Neural progenitor cell (in vitro differentiated cells): ENCODE results near the gene RPH3AL. TPM values are rescaled to one million over a fixed set of nuclear protein-coding genes. Genes with fewer than 3 reads are reported as not detected.
A peak's percentile ranks its signal among the peaks of the same experiment; 100 is the strongest.

Source experiments
- DNase-seq: peaks from one replicate; pipeline ENCODE4 v3.0.0-alpha.2; 2016; ENCODE audit warnings: low spot score
- H2AFZ ChIP-seq: fragments of 200-600 bp; sonication (generic); replicated peaks from 2 replicates; pipeline ENCODE4 v1.6.1; 2016; ENCODE audit warnings: antibody characterized with exemption
- H3F3A ChIP-seq: fragments of 200-600 bp; sonication (generic); 2 replicates; pipeline ENCODE4 v1.6.1; 2016; ENCODE audit warnings: antibody characterized with exemption, low read depth
- H3K27ac ChIP-seq: fragments of 200-600 bp; sonication (generic); 2 replicates; pipeline ENCODE4 v1.5.1; 2016; ENCODE audit warnings: mild to moderate bottlenecking
- H3K27me3 ChIP-seq: fragments of 200-600 bp; sonication (generic); 2 replicates; pipeline ENCODE4 v1.6.1; 2016; ENCODE audit warnings: mild to moderate bottlenecking, moderate library complexity
- H3K36me3 ChIP-seq: fragments of 200-600 bp; sonication (generic); 2 replicates; pipeline ENCODE4 v1.5.1; 2016
- H3K4me1 ChIP-seq: fragments of 200-600 bp; sonication (generic); 2 replicates; pipeline ENCODE4 v1.6.1; 2016; ENCODE audit warnings: mixed run types
- H3K4me2 ChIP-seq: fragments of 200-600 bp; sonication (generic); 2 replicates; pipeline ENCODE4 v1.6.1; 2016
- H3K4me3 ChIP-seq: fragments of 200-600 bp; sonication (generic); 2 replicates; pipeline ENCODE4 v1.5.1; 2016
- H3K79me2 ChIP-seq: fragments of 200-600 bp; sonication (generic); 2 replicates; pipeline ENCODE4 v1.6.1; 2016; ENCODE audit warnings: low read depth
- H3K9ac ChIP-seq: fragments of 200-600 bp; sonication (generic); 2 replicates; pipeline ENCODE4 v1.6.1; 2016
- H3K9me3 ChIP-seq: fragments of 200-600 bp; sonication (generic); 2 replicates; pipeline ENCODE4 v1.5.1; 2016; ENCODE audit warnings: low read depth
- H4K20me1 ChIP-seq: fragments of 200-600 bp; sonication (generic); 2 replicates; pipeline ENCODE4 v1.6.1; 2016; ENCODE audit warnings: low read depth
- H3K27ac Mint-ChIP-seq: 3 replicates; pipeline ENCODE4 v1.8.0; 2021; ENCODE audit warnings: mixed read lengths
- H3K27me3 Mint-ChIP-seq: 2 replicates; pipeline ENCODE4 v1.8.0; 2022; ENCODE audit warnings: low read depth, mild to moderate bottlenecking, inconsistent platforms, moderate library complexity, mixed read lengths; ENCODE audit not compliant: insufficient read depth
- H3K36me3 Mint-ChIP-seq: 3 replicates; pipeline ENCODE4 v1.8.0; 2021; ENCODE audit warnings: mixed read lengths
- H3K4me1 Mint-ChIP-seq: 3 replicates; pipeline ENCODE4 v1.8.0; 2021; ENCODE audit warnings: mixed read lengths
- H3K4me3 Mint-ChIP-seq: 3 replicates; pipeline ENCODE4 v1.8.0; 2021; ENCODE audit warnings: mild to moderate bottlenecking, moderate library complexity, mixed read lengths
- H3K9me3 Mint-ChIP-seq: 3 replicates; pipeline ENCODE4 v1.8.0; 2020; ENCODE audit warnings: mixed read lengths
- CTCF ChIP-seq: fragments of 200-600 bp; sonication (generic); IDR thresholded peaks from 2 replicates; pipeline ENCODE4 v1.5.1; 2017; ENCODE audit warnings: antibody characterized with exemption, mild to moderate bottlenecking
- EZH2 ChIP-seq: fragments of 200-600 bp; sonication (generic); IDR thresholded peaks from 2 replicates; pipeline ENCODE4 v1.6.1; 2017; ENCODE audit warnings: antibody characterized with exemption, mild to moderate bottlenecking, moderate library complexity
- EZH2phosphoT487 ChIP-seq: fragments of 200-600 bp; sonication (generic); IDR thresholded peaks from 2 replicates; pipeline ENCODE4 v1.6.1; 2017; ENCODE audit warnings: antibody characterized with exemption
- total RNA-seq: library from RNA; depleted of rRNA; stranded (reverse); fragments of >200 nt; gene quantifications from 2 replicates; pipeline ENCODE4 v1.2.3, GENCODE V29; 2015; ENCODE audit warnings: low replicate concordance

The RPH3AL gene
- total RNA-seq, 1 donor from 2014 or later: 7.5 TPM

- no peaks in the 10 kb centered on the region for H3K79me2 ChIP-seq
- Mint-ChIP-seq H3K27ac (no peak overlapping the region), H3K9me3 (peaks cover 2% of the 10 kb centered on the region), H3K4me1 (peaks cover 40% of the 10 kb centered on the region), H3K36me3 (no peaks in the 10 kb centered on the region), H3K27me3 (peaks cover 6% of the 10 kb centered on the region), H3K4me3 (peak overlapping the region; percentile 2)
- H3K9ac ChIP-seq: no peak overlapping the region
- no peaks in the 10 kb centered on the region for H3F3A ChIP-seq
- H3K9me3 ChIP-seq: no peaks in the 10 kb centered on the region
- H2AFZ ChIP-seq: no peak overlapping the region
- H3K27ac ChIP-seq: no peak overlapping the region
- H3K4me2 ChIP-seq: no peak overlapping the region
- H3K4me3 ChIP-seq: no peak overlapping the region
- peaks cover 7% of the 10 kb centered on the region for H3K4me1 ChIP-seq
- DNase-seq: no peak
- H3K36me3 ChIP-seq: no peaks in the 10 kb centered on the region
- H3K27me3 ChIP-seq: no peaks in the 10 kb centered on the region
- H4K20me1 ChIP-seq: no peaks in the 10 kb centered on the region
- TF ChIP-seq EZH2 (no peak), EZH2phosphoT487 (no peak), CTCF (no peak)
Measured at GRCh38 chr17:327296-327695, 25.3 kb downstream of the RPH3AL start.

- DNase-seq: no peak
- no peaks in the 10 kb centered on the region for H3K36me3 ChIP-seq
- H3K27ac Mint-ChIP-seq: peak overlapping the region; percentile 29
Measured at GRCh38 chr17:326010-326621, 26.5 kb downstream of the RPH3AL start.

DNA sequence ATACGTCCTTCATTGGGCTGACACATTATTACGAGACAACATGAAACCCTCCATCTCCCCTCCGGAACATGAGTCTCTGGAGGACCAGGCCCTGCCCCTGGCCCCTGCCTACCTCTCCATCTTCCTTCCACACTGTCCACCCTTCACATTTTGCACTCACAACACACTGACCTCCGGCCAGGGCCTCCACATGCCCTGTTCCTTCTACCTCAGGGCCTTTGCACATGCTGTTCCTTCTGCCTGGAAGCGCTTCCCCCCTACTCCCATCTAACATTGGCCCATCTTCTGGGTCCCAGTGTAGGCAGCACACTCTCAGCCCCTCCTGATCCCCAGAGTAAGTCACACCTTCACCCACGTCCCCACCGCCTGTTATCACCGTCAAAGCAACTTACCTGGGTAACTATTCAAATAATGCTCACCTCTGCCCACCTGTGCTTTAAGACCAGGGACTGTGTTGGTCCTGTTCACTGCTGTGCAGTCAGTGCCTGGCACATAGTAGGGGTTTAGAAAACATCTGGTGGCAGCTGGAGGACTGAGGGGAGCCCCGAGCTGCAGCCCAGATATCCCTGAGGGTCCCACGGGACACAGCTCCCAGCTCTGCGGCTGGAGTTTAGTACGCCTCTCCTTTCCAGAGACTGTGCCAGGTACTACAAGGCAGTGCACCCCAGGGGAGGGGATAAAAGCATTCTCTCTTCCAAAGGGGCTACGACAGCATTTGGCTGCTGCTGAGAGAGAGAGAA lies 27.2 kb downstream of the RPH3AL start:
- DNase-seq: no peak
- H3K27ac Mint-ChIP-seq: peak overlapping the region; percentile 29
- peaks cover 14% of the 10 kb centered on the region for H3K27me3 Mint-ChIP-seq

More at GRCh38 chr17:326010-326621, 26.5 kb downstream of the RPH3AL start:
- Histone ChIP-seq H3K79me2 (no peaks in the 10 kb centered on the region), H3K27ac (no peak overlapping the region), H3K4me2 (no peak overlapping the region), H3F3A (peaks cover 6% of the 10 kb centered on the region), H4K20me1 (peaks cover 5% of the 10 kb centered on the region), H3K4me1 (peaks cover 17% of the 10 kb centered on the region), H2AFZ (no peak overlapping the region), H3K27me3 (no peaks in the 10 kb centered on the region), H3K9ac (no peak overlapping the region), H3K9me3 (no peaks in the 10 kb centered on the region), H3K4me3 (no peak overlapping the region)
- Mint-ChIP-seq H3K9me3 (peaks cover 2% of the 10 kb centered on the region), H3K27me3 (peaks cover 13% of the 10 kb centered on the region), H3K4me1 (peaks cover 44% of the 10 kb centered on the region), H3K36me3 (no peaks in the 10 kb centered on the region), H3K4me3 (peak overlapping the region; percentile 46)
- TF ChIP-seq EZH2 (no peak), EZH2phosphoT487 (no peak), CTCF (no peak)

More for the DNA sequence above, 27.2 kb downstream of the RPH3AL start:
- Histone ChIP-seq H3K36me3 (no peaks in the 10 kb centered on the region), H3K4me2 (no peak overlapping the region), H3K27me3 (no peaks in the 10 kb centered on the region), H3K79me2 (no peaks in the 10 kb centered on the region), H3K4me1 (peaks cover 24% of the 10 kb centered on the region), H3K27ac (no peak overlapping the region), H3K4me3 (no peak overlapping the region), H3K9ac (no peak overlapping the region), H3K9me3 (no peaks in the 10 kb centered on the region), H4K20me1 (peaks cover 5% of the 10 kb centered on the region), H2AFZ (no peak overlapping the region), H3F3A (peaks cover 6% of the 10 kb centered on the region)
- TF ChIP-seq EZH2 (no peak), CTCF (no peak), EZH2phosphoT487 (no peak)
- no peak overlapping the region for H3K4me3 Mint-ChIP-seq
- H3K9me3 Mint-ChIP-seq: peaks cover 2% of the 10 kb centered on the region
- H3K4me1 Mint-ChIP-seq: peaks cover 43% of the 10 kb centered on the region
- no peaks in the 10 kb centered on the region for H3K36me3 Mint-ChIP-seq
